AG08395 (cell line): Measurements from ENCODE around the gene NKD2.
"Not testable (repeated sequence)": the region's sequence is repeated elsewhere in the genome, so short reads cannot be mapped to it uniquely, and the experiment has no call there.

ENCODE experiments used
- DNase-seq: peaks from one replicate; pipeline ENCODE4 v3.0.0; 2012; ENCODE audit warnings: mixed read lengths, low spot score

NKD2 gene

DNA sequence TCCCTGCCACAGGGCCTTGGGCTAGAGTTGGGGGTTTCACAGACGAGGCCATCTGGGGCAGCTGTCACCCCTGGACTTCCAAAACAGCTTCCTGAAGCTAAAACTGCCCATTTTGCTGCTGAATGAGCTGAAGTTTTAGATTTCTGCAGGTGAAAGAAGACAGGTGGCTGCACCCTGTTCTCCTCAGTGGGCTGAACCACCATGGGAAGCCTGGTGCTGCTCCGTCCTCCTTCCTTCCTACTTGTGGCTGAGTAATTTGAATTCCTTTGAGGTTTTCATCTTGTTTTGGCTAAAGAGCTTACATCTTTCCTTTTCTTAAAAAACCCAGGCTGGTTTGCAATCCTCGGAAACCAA lies 5.3 kb downstream of the NKD2 start:
- no peak for DNase-seq

GRCh38 chr5:1014346-1014745 lies 5.7 kb downstream of the NKD2 start:
- DNase-seq: no peak

DNA sequence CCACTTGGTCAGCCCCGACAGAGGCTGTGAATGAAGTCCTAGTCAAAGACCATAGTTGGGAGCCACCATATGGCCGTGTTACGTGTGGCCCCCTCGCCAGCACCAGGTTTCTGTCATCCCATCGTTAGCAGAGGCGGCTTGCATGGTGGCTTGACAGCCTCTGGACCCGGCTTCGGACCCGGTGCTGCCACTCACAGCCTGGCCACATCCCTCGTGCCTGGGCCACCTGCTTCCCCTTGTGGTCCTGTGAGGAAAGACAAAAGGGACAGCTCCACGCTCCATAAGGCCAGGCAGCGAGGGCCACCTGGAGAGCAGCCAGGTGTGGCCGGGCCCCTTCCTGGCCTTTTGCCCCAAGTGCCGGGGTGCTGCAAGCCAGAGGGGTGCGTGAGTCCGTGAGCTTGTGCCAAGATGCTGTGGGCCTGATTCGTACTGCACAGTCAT lies 6.2 kb downstream of the NKD2 start:
- DNase-seq: no peak

DNA sequence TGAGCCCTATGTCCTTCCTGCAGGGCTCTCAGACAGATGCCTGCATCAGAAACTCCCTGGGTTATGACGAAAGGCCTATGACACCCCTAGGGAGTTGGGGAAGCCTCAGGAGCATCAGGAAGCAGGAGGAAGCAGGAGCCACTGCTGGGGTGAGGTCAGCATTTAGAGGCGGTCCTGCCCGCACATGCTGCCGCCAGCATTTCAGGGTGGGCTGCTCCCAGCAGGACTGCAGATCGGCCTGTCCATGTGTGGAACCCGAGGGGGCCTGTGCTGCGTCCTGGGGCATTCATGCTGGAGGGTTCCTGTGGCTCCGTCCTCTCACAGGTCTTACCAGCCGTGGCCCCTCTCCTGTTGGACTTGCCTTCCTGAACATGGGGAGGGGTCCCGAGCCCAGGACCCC lies 6.9 kb downstream of the NKD2 start:
- DNase-seq: no peak

- no peak for DNase-seq
Observed at GRCh38 chr5:1016036-1016435, 7.4 kb downstream of the NKD2 start.

DNA sequence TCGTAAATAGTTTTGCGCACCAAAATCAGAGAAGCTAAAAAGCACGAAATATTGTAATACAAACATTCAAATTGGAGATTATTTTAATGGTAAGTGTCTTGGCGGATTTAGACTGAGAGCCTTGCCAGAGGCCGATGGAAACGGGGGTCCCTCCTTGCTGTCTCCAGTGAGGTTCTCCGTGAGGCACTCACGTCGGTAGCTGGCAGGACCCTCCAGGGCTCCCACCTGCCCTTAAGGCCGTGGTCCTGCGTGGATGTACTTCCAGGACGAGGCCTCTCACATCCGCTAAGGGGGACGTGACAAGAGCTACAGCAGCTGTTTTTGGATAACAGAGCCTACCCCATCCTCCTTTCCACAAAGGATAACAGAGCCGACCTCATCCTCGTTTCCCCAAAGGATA lies 7.9 kb downstream of the NKD2 start:
- no peak for DNase-seq

GRCh38 chr5:1017056-1017455 lies 8.5 kb downstream of the NKD2 start:
- DNase-seq: no peak

DNA sequence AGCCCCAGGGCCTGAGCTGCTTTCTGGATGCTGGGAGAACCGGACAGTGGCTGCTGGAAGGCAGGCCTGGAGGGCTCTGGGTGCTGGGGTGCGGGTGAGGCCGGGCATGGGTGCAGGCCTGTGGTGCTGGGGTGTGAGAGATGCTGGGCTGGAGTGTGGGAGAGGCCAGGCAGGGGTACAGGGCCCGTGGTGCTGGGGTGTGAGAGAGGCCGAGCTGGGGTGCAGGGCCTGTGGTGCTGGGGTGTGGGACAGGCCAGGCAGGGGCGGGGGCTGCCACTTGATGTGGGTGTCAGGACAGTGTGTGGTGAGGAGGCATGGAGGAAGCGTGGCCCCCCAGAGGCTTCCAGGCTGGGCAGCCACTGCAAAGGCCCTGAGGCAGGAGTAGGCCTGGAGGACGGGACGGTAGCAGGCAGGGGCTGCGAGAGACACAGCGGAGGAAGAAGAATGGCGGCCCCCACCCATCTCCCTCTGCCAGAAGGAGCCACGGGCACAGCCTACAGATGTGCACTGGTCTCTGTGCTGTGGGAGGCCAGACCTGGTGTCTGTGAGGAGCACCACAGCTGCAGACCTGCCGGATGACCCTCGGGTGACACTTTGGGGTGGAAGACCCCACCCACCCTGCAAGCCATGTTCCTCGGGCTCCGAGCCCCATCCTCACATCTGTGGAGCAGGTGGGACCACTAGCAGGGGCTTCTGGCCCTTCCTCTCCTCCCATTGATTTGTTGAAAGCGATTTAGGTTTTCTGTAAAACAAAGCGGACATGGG lies 9.3 kb downstream of the NKD2 start:
- DNase-seq: no peak

- DNase-seq: no peak
Observed at GRCh38 chr5:1018596-1018995, 10.0 kb downstream of the NKD2 start.

- DNase-seq: no peak
Observed at GRCh38 chr5:1019001-1019905, 10.7 kb downstream of the NKD2 start.

- no peak for DNase-seq
Observed at GRCh38 chr5:1020452-1020961, 11.9 kb downstream of the NKD2 start.

DNA sequence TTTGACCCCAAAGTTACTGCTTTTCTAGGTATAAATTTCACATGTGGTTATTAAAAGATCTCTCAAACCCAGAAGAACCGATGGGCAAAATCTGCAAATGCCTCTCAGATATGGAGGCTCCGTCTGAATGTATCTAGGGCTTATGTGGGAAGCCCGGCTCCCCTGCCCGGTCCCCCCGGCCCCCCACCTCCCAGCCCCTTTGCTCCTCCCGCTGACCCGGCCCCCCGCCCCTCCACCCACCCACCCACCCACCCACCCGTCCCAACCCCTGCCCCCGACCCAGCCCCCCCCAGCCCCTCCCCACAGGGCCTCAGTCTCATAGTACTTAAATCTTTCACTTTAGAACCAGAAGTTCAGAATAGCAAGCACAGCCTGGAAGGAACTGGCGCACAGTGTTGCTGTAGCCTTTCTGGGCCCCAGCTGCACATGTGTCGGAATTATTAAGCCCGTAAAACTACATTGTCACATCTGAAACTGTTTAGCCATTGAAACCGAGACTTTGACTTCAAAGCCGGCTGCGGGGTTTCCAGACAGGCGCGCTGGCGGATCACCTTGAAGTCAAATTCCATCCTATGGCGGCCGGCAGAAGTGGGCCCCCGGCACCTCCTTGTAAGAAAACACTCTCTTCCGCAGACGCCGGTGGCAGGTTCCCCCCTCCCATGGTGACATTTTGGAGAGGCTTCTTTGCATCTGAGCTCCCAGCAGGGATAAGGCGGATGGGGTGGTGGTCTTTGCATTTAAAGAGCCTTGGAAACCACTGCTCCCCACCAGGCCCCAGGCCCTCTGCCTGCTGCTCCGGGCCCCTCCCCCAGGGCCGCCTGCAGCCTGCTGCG lies 12.8 kb downstream of the NKD2 start:
- no peak for DNase-seq

- not testable (repeated sequence) for DNase-seq
Observed at GRCh38 chr5:1021969-1022336, 13.4 kb downstream of the NKD2 start.

DNA sequence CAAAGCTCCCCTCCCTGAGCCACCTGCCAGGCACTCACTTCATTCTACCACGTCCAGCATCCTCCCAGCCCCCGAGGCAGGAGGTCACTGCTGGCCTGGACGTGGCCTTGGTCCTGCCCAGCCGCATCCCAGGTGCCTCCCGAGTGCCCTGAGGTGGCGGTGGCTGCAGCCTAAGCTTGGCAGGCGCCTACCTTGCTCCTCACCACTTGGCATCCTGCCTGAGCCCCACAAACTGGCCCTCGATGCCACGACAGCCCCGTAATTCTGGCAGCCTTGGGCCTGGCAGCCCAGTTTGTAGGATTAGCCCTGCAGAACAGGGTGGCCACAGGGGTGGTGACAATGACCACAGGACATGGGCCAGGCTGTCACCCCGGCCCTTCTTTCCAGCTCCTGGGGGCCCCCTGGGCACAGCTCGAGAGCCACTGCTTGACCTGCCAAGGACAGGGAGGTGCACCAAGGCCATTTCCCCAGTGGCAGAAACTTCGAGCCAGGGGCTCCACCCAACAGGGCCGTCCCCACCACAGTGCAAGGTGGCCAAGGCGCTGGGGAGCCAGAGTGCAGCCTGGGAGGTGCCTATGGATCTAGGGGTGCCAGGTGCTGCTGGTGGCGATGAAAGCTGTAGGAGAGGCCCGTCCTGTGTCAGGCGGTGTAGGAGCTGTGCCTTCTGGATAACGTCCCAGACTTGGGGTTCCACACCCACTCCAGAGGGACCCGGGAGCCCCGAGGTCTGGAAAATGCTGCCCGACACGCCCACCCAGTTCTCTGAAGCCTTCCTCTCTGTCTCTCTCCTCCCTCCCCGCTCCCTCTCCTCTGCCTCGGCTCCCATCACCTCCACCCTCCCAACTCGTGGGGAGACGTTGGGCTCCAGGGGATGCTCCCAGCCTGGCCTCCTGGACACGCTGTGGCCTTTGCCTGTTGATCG lies 18.4 kb downstream of the NKD2 start:
- no peak for DNase-seq

- DNase-seq: no peak
Observed at GRCh38 chr5:1027631-1028441, 19.2 kb downstream of the NKD2 start.

DNA sequence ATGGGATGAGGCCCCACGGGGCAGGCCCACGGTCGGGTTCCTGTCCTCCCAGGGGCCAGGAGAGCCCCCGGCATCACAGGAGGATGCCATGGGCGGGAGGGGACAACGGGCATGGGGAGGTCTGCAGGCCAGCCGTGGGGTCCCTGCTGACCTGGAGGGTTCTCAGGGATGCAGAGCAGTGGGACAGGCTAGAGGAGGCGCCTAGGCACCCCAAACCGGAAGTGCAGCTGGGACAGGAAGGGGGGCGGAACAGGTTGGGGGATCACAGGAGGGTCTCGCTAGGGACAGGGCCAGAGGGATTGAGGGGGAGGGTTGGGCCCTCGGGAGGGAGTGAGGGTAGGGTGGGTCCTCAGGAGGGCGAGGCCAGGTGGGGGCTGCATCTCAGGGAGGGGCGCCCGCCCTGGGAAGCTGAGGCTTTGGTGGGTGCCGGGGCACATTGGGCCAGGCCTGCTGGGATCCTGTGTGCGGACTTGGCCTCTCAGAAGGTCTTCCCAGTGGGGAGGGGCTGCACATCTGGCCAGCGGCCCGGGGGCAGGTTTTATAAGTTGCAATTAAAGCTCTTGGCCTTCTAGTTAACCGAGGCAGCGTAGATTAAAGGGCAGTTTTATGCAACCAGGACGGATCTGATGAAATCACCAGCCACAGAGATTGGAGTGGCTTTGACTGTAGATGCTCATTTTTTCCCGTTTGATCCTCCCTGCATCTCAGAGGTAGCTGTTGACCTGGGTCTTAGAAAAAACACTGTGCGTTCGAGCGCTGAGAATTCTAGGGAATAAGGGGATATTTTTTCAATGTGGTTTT lies 20.1 kb downstream of the NKD2 start:
- no peak for DNase-seq

GRCh38 chr5:1029282-1029944 lies 20.8 kb downstream of the NKD2 start:
- no peak for DNase-seq

- DNase-seq: no peak
Observed at GRCh38 chr5:1029945-1030625, 21.5 kb downstream of the NKD2 start.
